ENCODE data around the gene LSAMP. TPM values are rescaled to one million over a fixed set of nuclear protein-coding genes. Genes with fewer than 3 reads are reported as not detected.

The LSAMP gene
- total and polyA plus RNA-seq, 2 of the 8 experiments (the other 6 are each of a cell fraction or from before 2014, with no cell fraction given) = 1.8 to 5.7 TPM

DNA sequence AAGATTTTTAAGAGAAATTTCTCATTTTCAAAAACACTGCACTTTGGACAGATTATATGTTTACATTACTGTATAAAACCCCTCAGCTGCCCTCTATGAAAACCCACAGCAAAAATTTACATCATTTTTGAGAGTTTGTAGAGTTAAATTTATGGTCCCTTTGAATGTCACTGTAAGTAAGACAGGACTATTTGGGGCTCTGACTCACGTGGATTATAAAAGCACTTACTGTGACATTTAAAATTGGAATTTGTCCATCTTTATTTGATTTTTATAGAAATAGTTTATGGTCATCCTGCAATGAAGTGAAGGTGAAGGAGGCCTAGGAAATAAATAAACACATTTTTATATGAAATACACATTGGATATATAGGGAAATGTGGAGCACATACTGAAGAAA is 672.3 kb downstream of the LSAMP start:
- POLR2A ChIA-PET (ENCODE audit: partially characterized antibody) = no interaction called here
- TF ChIP-seq RBBP5 (IDR thresholded peaks at IDR 0.05; ENCODE audit: borderline replicate concordance, low read depth, low read length) = no peak
- no peak for TF ChIP-seq CHD2 (IDR thresholded peaks at IDR 0.05; ENCODE audit: low read length)
- Histone ChIP-seq H3K23me2 (ENCODE audit: low read depth, low read length) (peaks cover 2% of the 10 kb centered on the region; the same call in 1 of the 2 replicates), H3K4me1 (replicated peaks in 1 of 4; ENCODE audit: control insufficient read depth in 3 of 4, insufficient read depth in 4 of 4, low read length in 3 of 4) (no peaks in the 10 kb centered on the region), H2BK20ac (ENCODE audit: low read length) (no peak overlapping the region), H3K27me3 (replicated peaks in 1 of 4; ENCODE audit: control insufficient read depth in 3 of 4, extremely low read depth in 1 of 4, insufficient read depth in 3 of 4, low read length in 3 of 4) (no peaks in the 10 kb centered on the region), H3K79me2 (ENCODE audit: control insufficient read depth in 1 of 2, insufficient read depth in 2 of 2, low read length in 2 of 2) (no peaks in the 10 kb centered on the region), H3K9me3 (ENCODE audit: insufficient read depth in 2 of 2, low read depth in 1 of 2, low read length in 1 of 2) (no peaks in the 10 kb centered on the region), H4K5ac (ENCODE audit: insufficient read length, low read depth, low read length) (no peak overlapping the region), H3K18ac (ENCODE audit: extremely low read depth, low read length) (no peak overlapping the region), H3K56ac (replicated peaks; ENCODE audit: insufficient read length, low read depth, low read length) (no peak overlapping the region), H3K4ac (replicated peaks; ENCODE audit: insufficient read length, low read depth, low read length) (no peak overlapping the region), H3K4me3 (ENCODE audit: extremely low read depth in 1 of 4, insufficient read depth in 2 of 4, low read depth in 3 of 4, low read length in 4 of 4) (no peak overlapping the region), H2AFZ (ENCODE audit: low read length) (no peak overlapping the region), H4K20me1 (replicated peaks in 1 of 2; ENCODE audit: control insufficient read depth in 1 of 2, insufficient read depth in 2 of 2, low read length in 2 of 2) (no peaks in the 10 kb centered on the region), H4K91ac (replicated peaks; ENCODE audit: insufficient read length, low read length) (no peak overlapping the region), H3K4me2 (ENCODE audit: insufficient read depth in 1 of 2, low read depth in 2 of 2, low read length in 2 of 2) (no peak overlapping the region), H3K23ac (ENCODE audit: insufficient read length) (no peak overlapping the region), H2AK5ac (ENCODE audit: low read depth, low read length) (no peak overlapping the region), H3K36me3 (ENCODE audit: control insufficient read depth in 2 of 4, insufficient read depth in 4 of 4, low read length in 3 of 4) (no peaks in the 10 kb centered on the region), H2BK120ac (replicated peaks; ENCODE audit: low read depth, low read length) (no peak overlapping the region), H4K8ac (ENCODE audit: extremely low read depth, insufficient read depth, low read length) (no peak overlapping the region), H2BK12ac (ENCODE audit: low read depth, low read length) (no peak overlapping the region), H3K27ac (ENCODE audit: low read depth, low read length) (no peak overlapping the region), H2BK5ac (ENCODE audit: low read depth, low read length) (no peak overlapping the region), H2BK15ac (ENCODE audit: low read length) (no peak overlapping the region), H3K79me1 (ENCODE audit: low read depth, low read length) (no peaks in the 10 kb centered on the region), H3K14ac (ENCODE audit: insufficient read length) (no peak overlapping the region), H3K9ac (replicated peaks in 1 of 4; ENCODE audit: extremely low read depth in 1 of 4, low read depth in 3 of 4, low read length in 3 of 4) (no peak overlapping the region)
- FAIRE-seq (no peak), DNase-seq (ENCODE audit: low read depth in 1 of 2, low spot score in 2 of 2) (no peak)
- 69% methylated on average over 1 of the region's 1 CpG; no CpG with 5 or more reads in 1 of the 2 experiments for WGBS, 2 experiments (ENCODE audit: extremely low coverage in 1 of 2, insufficient coverage in 1 of 2, insufficient read length in 1 of 2, insufficient replicate concordance in 2 of 2, low coverage in 1 of 2, low lambda C conversion rate in 2 of 2, missing lambda C conversion rate in 1 of 2)
- CTCF ChIA-PET (ENCODE audit: partially characterized antibody) = interaction anchor here (4.5 kb wide), 1 partner anchor 11 kb away, joined by 20 read pairs; no protein-coding TSS in a partner anchor

All from H1 (cell line).